Vagina (tissue), 2 donors: Measurements from ENCODE around the gene UMODL1. TPM values are rescaled to one million over a fixed set of nuclear protein-coding genes. Genes with fewer than 3 reads are reported as not detected.

Experiments used
- DNase-seq, 2 donors: peaks; one replicate each; pipeline ENCODE4 v3.0.0-alpha.2; 2017; ENCODE audit errors: extremely low spot score in 2 of 2
- H3K27ac ChIP-seq: fragments of 200-600 bp; sonication (generic); one replicate; pipeline ENCODE4 v1.5.1; 2019
- H3K27me3 ChIP-seq: fragments of 200-600 bp; sonication (generic); one replicate; pipeline ENCODE4 v1.5.1; 2019
- H3K36me3 ChIP-seq, 2 donors: fragments of 200-600 bp; sonication (generic); one replicate each; pipeline ENCODE4 v1.5.1; 2017 to 2019
- H3K4me1 ChIP-seq: fragments of 200-600 bp; sonication (generic); one replicate; pipeline ENCODE4 v1.5.1; 2019
- H3K4me3 ChIP-seq, 2 donors: fragments of 200-600 bp; sonication (generic); 1 replicate in 1 of 2; 2 replicates in 1 of 2; pipeline ENCODE4 v1.5.1; 2016 to 2019
- H3K9me3 ChIP-seq: fragments of 200-600 bp; sonication (generic); one replicate; pipeline ENCODE4 v1.5.1; 2019
- POLR2A ChIP-seq, 2 donors: fragments of 450-650 bp; IDR thresholded peaks; one replicate each; pipeline ENCODE4 v1.6.1; 2017; ENCODE audit warnings: antibody characterized with exemption in 2 of 2, mild to moderate bottlenecking in 2 of 2, moderate library complexity in 2 of 2
- POLR2AphosphoS5 ChIP-seq, 2 donors: sonication (generic); formaldehyde crosslinking; IDR thresholded peaks; one replicate each; pipeline ENCODE4 v1.9.0; 2017; ENCODE audit warnings: antibody characterized with exemption in 2 of 2, mild to moderate bottlenecking in 2 of 2, low read depth in 1 of 2; ENCODE audit not compliant: insufficient read depth in 1 of 2
- intact Hi-C: fragments of 100-400 bp; cut with DNase I; formaldehyde crosslinking; loops from one replicate; pipeline ENCODE4 v1.15.1; 2023
- total RNA-seq: library from RNA; depleted of rRNA; stranded (reverse); fragments of >200 nt; gene quantifications from one replicate; pipeline ENCODE4 v1.2.3, GENCODE V29; 2016
- TF ChIP-seq, protein P1 (sequence below), 3 experiments: fragments of 450-650 bp in 2 of 3; fragments of 200-600 bp in 1 of 3; sonication (generic) in 1 of 3; IDR thresholded peaks; one replicate each; pipeline ENCODE4 v1.5.1; 2017 to 2019; ENCODE audit warnings: antibody characterized with exemption in 3 of 3, mild to moderate bottlenecking in 2 of 3, moderate library complexity in 2 of 3

The UMODL1 gene
- total RNA-seq, 1 donor from 2014 or later, result not detected

DNA sequence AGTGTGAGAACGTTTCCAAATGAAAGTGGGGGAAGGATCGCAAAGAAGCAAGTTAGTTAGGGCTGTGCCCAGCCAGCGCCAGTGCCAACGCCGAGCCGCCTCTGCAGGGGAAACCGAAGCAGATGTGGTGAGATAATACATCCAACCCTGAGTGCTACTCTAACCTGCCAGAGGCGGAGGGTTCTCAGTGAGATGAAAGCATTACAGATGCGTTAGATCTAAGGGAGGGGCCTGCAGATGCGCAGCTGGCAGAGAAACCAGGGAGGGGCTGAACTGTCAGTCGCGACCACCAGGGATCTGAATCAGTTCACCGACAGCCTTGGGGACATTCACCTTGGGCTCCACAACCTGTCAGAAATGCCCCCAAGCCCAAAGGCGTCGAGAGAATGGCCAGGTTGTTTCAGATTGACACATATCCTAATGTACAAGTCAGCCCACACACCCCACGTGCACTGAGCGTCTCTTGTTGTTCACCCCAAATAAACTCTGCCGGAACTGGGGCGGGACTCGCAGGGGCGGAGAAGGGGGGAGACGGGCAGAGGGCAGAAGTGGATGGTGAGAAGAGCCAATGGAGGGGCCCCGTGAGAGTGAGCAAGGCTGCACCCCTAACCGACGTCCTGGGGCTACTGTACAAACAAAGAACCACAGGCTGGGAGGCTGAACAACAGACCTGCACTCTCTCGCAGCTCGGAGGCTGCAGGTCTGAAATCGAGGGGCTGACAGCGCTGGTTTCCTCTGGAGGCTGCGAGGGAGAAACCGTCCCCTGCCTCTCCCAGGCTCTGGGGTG, 8.7 kb upstream of the UMODL1 start:
- no peaks in the 10 kb centered on the region for H3K9me3 ChIP-seq
- intact Hi-C loops, result no loop called here
- no peaks in the 10 kb centered on the region for H3K36me3 ChIP-seq
- H3K4me1 ChIP-seq, result peaks cover 11% of the 10 kb centered on the region
- no peaks in the 10 kb centered on the region for H3K27me3 ChIP-seq
- TF ChIP-seq POLR2A (IDR thresholded peaks at IDR 0.05) (no peak), POLR2AphosphoS5 (IDR thresholded peaks at IDR 0.05; ENCODE audit: insufficient read depth in 1 of 2, low read depth in 1 of 2) (peak in 1 of 2 donors; percentile 31)
- H3K27ac ChIP-seq, result no peak overlapping the region
- no peak for DNase-seq
- H3K4me3 ChIP-seq, result no peak overlapping the region

DNA sequence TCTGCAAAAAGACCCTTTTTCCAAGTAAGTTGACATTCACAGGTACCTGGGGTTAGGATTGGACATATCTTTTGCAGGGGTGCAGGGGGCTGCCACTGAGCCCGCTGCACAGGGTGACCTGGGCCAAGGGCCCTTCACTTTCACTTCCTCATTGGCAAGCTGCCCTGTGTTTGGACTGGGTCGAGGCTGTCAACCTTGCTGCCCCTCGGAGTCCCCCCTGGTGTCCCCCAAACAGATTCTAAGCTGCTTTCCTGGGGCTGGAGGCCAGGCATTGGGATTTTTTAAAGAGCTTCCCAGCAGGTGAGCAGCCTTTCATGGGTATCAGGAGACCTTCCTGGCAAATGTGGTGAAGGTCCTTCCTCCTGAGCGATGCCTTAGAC, 7.9 kb upstream of the UMODL1 start:
- Histone ChIP-seq H3K27ac (no peak overlapping the region), H3K9me3 (no peaks in the 10 kb centered on the region), H3K4me3 (no peak overlapping the region), H3K27me3 (no peaks in the 10 kb centered on the region), H3K36me3 (no peaks in the 10 kb centered on the region), H3K4me1 (peaks cover 10% of the 10 kb centered on the region)
- intact Hi-C loops, result no loop called here
- no peak for DNase-seq
- no peak for TF ChIP-seq POLR2AphosphoS5 (IDR thresholded peaks at IDR 0.05; ENCODE audit: insufficient read depth in 1 of 2, low read depth in 1 of 2)

DNA sequence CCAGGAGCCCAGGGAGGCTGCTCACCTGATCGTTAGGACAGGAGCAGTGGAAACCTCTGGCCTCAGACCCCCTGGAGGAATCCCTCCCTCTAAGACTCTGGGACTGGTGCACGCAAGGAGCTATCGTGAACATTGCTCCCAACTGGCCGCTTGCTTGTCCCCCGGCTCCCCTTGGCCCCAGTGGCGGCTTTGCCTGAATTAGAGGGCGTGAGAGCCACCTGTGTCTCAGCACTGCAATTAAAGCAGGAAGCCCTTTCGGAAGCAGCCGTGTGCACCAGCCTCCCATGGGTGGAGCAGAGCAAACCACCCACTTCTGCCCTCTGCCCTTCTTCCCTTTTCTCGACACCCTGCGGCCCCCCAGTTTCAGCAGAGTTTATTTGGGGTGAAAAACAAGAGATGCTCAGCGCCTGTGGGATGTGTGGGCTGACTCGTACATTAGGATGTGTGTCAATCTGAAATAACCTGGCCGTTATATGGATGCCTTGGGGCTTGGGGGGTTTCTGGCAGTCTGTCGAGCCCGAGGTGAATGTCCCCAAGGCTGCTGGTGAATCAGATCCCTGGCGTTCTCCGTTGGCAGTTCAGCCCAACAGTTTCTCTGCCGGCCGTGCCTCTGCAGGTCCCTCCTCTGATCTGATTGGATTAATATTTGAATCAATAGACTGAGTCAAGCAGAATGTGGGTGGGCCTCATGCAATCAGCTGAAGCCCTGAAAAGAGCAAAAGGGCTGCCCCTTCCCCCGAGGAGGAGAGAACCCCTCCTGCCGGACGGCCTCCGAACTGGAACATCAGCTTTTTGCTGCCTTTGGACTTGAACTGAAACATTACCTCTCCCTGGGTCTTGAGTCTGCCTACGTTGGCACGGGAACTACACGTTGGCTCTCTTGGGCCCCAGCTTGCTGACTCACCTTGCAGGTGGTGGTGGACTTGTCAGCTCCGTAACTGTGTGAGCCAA, 7.3 kb upstream of the UMODL1 start:
- no peaks in the 10 kb centered on the region for H3K36me3 ChIP-seq
- intact Hi-C loops, result no loop called here

DNA sequence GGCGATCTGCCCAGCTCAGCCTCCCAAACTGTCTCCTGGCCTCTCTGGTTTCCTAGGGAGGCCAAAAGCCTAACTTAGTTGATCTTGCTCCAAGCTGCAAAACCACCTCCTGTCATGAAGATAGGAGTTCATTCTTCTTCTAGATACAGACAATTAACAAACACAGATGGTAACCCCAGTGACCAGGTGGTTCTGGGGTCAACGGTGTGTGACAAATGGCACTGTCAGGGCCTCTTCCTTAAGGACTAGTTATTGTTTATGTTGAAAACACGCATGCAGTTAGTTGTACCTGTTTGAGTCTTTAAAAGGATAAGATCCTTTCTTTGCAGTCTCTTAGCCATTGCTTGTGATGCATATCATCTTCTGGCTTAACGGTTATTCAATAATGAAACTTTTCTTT, 4.6 kb upstream of the UMODL1 start:
- H3K9me3 ChIP-seq, result no peaks in the 10 kb centered on the region
- TF ChIP-seq POLR2A (IDR thresholded peaks at IDR 0.05) (no peak), POLR2AphosphoS5 (IDR thresholded peaks at IDR 0.05; ENCODE audit: insufficient read depth in 1 of 2, low read depth in 1 of 2) (no peak)
- TF ChIP-seq, protein P1, sequence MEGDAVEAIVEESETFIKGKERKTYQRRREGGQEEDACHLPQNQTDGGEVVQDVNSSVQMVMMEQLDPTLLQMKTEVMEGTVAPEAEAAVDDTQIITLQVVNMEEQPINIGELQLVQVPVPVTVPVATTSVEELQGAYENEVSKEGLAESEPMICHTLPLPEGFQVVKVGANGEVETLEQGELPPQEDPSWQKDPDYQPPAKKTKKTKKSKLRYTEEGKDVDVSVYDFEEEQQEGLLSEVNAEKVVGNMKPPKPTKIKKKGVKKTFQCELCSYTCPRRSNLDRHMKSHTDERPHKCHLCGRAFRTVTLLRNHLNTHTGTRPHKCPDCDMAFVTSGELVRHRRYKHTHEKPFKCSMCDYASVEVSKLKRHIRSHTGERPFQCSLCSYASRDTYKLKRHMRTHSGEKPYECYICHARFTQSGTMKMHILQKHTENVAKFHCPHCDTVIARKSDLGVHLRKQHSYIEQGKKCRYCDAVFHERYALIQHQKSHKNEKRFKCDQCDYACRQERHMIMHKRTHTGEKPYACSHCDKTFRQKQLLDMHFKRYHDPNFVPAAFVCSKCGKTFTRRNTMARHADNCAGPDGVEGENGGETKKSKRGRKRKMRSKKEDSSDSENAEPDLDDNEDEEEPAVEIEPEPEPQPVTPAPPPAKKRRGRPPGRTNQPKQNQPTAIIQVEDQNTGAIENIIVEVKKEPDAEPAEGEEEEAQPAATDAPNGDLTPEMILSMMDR (IDR thresholded peaks at IDR 0.05), result no peak
- H3K27ac ChIP-seq, result no peak overlapping the region
- intact Hi-C loops, result no loop called here
- no peaks in the 10 kb centered on the region for H3K36me3 ChIP-seq
- peaks cover 10% of the 10 kb centered on the region for H3K4me1 ChIP-seq
- DNase-seq, result no peak
- H3K4me3 ChIP-seq, result no peak overlapping the region
- H3K27me3 ChIP-seq, result no peaks in the 10 kb centered on the region

More for the DNA sequence above, 7.3 kb upstream of the UMODL1 start:
- Histone ChIP-seq H3K9me3 (no peaks in the 10 kb centered on the region), H3K27ac (no peak overlapping the region), H3K27me3 (no peaks in the 10 kb centered on the region), H3K4me1 (peaks cover 10% of the 10 kb centered on the region), H3K4me3 (no peak overlapping the region)
- TF ChIP-seq, protein P1 (IDR thresholded peaks at IDR 0.05), result no peak
- TF ChIP-seq POLR2A (IDR thresholded peaks at IDR 0.05) (no peak), POLR2AphosphoS5 (IDR thresholded peaks at IDR 0.05; ENCODE audit: insufficient read depth in 1 of 2, low read depth in 1 of 2) (no peak)
- no peak for DNase-seq

DNA sequence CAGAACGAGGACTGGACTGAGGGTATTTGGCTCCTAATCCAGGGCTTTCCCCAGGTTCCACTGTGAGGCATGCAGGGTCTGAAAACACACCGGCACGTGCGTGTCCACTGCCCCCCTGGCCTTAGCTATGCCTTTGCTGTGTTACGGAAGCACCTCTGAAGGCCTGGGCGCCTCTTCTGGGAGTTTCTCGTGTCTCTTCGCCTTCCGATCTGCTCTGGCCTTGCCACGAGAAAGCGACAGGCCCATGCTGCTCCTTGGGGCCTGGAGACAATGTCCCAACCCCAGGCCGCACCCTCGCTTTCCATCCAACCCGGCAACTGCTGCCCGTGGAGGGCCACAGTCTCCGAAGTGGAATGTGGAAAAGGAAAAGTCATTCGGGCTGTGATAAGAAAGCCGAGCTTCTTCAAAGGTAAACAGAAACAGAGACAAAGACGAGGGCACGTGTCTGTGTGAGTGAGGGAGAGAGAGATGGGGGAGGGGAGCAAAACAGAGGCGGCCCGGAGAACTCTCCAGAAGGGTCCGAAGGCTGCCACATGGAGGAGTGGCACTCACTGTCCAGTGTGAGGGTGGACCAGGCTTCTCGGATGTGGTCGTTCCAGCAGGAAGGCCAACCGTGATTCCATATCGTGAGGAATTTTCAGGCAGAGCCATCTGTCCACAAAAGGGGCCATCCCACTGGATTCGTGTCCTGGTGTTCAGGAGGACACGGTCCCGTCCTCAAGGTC, 3.4 kb upstream of the UMODL1 start:
- Histone ChIP-seq H3K27me3 (no peaks in the 10 kb centered on the region), H3K36me3 (no peaks in the 10 kb centered on the region), H3K4me1 (peaks cover 10% of the 10 kb centered on the region), H3K4me3 (no peak overlapping the region), H3K9me3 (no peaks in the 10 kb centered on the region), H3K27ac (no peak overlapping the region)
- DNase-seq, result no peak
- TF ChIP-seq, protein P1 (IDR thresholded peaks at IDR 0.05), result no peak
- TF ChIP-seq POLR2A (IDR thresholded peaks at IDR 0.05) (no peak), POLR2AphosphoS5 (IDR thresholded peaks at IDR 0.05; ENCODE audit: insufficient read depth in 1 of 2, low read depth in 1 of 2) (no peak)
- intact Hi-C loops, result no loop called here
